ENCODE data around the gene PRSS33.

The PRSS33 gene

GRCh38 chr16:2741168-2741567 is 46.2 kb downstream of the PRSS33 start:
- DNase-seq (ENCODE audit: low read depth in 2 of 2) = no peak

DNA sequence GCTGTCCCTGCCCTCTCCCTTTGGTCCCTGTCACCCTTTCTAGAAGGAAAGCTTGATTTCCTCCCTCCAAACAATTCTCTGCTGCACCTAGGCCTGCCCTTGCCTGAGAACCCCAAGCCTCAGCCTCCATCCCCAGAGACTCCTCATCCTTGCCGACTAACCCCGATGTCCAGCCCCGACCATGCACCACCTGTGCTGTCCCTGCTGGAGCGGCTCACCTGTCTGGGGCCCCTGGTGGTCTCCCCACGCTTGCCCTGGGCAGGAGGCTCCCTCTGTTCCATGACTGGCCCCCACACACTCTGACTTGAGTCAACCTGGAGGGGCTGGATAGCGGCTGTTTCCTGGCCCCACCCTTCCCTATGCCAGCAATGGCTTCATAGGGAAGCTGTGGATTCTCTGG is 46.9 kb downstream of the PRSS33 start:
- no peak for DNase-seq (ENCODE audit: low read depth in 2 of 2)

DNA sequence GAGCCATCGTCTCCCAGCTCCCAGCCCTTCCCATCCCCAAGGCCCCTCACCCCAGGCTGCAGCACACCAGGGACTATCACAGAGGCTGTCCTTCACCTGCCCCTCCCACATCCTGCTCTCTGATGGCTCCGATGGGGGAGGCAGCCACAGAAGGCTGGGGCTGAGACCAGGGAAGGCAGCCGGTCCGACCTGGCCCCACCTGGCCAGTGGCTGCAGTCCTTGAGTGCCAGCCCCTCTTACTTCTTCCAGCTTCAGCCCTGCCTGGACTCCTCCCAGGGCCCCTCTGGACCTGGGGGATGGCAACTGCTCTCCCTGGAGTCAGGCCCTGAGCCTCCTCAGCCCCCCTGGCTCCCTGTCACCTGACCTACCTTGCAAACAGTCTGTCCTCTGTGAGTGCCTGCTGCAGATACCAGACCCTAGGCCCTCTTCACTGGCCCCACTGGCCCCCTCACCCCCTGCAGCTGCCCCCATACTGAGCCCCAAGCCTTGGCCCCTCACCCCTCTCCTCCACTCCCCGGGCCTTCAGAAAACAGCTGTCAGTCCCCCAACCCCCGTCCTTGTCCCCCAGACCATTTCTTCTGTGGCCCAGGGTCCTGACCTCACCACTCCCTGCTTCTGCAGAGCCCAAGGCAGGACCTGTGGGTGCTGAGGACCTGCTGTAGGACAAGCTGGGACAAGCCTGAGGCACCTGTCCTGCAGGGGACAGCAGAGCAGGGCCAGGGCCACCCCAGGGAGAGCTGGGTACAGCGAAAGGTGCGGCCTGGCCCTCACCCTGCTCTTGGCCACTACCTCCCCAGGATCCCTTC is 47.5 kb downstream of the PRSS33 start:
- no peak for DNase-seq (ENCODE audit: low read depth in 2 of 2)

GRCh38 chr16:2738615-2739014 is 48.7 kb downstream of the PRSS33 start:
- no peak for DNase-seq (ENCODE audit: low read depth in 2 of 2)

DNA sequence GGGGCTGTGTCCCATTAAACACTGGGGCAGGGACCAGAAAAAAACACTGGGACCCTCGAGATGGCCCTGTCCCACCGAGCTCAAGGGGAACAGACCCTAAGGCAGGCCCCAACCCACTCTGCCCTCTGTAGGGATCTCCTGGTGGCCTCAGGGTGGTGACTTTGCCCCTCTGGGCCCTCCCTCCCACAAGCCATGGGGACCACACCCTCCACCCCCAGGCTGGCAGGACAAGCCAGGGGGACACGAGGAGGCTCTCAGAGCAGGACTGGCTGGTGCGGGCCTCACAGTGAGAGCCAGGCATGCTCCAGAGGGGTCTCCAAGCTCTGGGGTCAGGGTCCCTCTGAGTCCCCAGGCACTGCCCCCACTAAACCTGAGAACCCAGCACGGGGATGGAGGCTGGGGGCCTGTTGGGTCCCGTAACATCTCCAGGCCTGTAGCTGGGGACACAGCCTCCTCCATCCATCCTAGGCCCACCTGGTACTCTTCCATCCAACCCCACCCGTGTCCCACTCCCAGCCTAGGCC is 49.4 kb downstream of the PRSS33 start:
- DNase-seq (ENCODE audit: low read depth in 2 of 2) = no peak

DNA sequence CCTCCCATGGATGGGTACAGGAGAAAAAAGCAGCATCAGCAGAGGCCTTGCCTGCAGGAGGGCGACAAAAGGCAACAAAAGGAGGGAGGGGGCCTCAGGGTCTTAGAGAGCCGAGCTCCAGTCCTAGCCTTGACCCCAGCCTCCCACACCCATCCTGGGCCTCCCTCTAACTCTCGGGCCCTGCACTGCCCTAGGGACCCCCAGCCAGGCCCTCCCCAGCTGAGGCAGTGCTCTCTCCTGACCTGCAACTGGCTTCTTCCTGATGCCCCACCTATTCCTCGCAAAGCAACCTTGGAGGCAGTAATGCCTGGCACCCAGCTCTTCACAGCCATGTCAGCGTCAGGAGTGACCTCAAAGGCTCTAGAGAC is 50.1 kb downstream of the PRSS33 start:
- DNase-seq (ENCODE audit: low read depth in 2 of 2) = no peak

GRCh38 chr16:2736476-2737237 is 50.7 kb downstream of the PRSS33 start:
- no peak for DNase-seq (ENCODE audit: low read depth in 2 of 2)

DNA sequence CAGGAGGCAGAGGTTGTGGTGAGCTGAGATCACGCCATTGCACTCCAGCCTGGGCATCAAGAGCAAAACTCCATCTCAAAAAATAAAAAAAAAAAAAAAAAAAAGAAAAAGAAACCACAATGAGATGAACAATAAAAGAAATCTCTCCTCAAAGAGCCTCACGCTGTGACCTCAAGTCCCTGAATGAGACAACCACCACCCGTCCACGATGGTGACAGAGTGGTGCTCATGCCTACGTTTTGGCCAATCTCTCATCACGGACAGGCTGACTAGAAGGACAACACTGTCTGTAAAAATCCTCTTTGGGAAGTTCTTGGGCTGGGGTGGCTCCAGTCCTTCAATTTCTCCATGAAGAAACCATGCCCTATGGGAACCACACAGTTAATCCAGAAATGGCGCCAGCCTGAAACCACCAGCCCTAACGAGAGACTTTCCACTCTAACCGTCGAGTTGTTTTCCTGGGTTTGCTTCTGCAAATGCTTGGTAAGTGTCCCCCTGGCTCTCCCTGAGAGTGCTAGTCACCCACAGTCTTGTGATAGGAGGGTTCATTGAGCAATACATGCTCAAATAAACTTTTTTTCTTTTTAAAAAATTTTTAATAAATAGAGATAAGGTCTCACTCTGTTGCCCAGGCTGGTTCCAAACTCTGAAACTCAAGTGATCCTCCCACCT is 52.4 kb downstream of the PRSS33 start:
- DNase-seq (ENCODE audit: low read depth in 2 of 2) = no peak
